HG03097 (cell line): ENCODE results near the gene MFSD6.
"Not testable (repeated sequence)": the region's sequence is repeated elsewhere in the genome, so short reads cannot be mapped to it uniquely, and the experiment has no call there.

Experiments
- ATAC-seq: cut with Tn5 transposase; IDR thresholded peaks from one replicate; pipeline ENCODE4 v1.9.1; 2021; ENCODE audit not compliant: unreplicated experiment, low FRiP score

MFSD6 gene

GRCh38 chr2:190490502-190490901 is 82.3 kb downstream of the MFSD6 start:
- ATAC-seq: no peak

- no peak for ATAC-seq
Measured at GRCh38 chr2:190493095-190493494, 84.9 kb downstream of the MFSD6 start.

GRCh38 chr2:190494600-190495227 is 86.6 kb downstream of the MFSD6 start:
- not testable (repeated sequence) for ATAC-seq

GRCh38 chr2:190497428-190497827 is 89.3 kb downstream of the MFSD6 start:
- ATAC-seq: no peak

- ATAC-seq: no peak
Measured at GRCh38 chr2:190499273-190499672, 91.1 kb downstream of the MFSD6 start.

DNA sequence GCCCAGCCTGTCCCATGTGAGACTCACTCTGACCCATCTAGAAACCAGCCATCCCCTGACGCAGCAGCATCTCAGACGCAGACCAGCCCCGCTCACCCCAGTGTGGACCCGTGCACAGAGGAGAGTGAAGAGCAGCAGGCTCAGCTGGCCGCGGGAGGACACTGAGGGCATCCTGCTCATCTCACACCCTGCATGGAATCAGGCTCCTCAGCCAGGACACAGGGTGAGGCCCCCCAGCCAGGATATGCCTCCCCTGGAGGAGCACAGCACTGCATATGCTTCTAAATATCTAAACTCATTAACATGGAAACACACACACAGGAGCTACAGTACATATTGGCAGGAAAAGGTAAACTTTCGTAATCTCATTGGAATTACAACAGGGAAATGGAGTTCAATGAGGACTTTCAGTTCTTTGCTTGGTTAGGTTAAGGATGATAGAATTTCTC is 91.9 kb downstream of the MFSD6 start:
- no peak for ATAC-seq

DNA sequence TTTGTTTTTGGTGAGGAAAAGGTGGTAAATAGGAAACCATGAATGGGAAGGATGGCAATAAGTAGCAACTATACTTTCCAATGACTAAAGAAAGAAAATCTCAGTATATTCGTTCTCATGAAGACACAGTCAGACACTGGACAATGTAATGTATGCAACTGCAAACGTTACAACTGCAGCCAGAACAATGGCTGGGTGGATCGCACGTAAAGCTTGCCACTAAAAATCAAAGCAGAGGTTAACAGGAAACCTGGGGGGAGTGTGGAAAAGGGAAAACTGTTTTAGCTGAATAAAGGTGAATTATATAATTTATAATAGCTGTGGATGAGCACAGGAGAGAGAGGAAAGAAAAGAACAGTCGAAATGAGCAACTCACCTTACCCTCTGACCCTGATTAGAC is 93.1 kb downstream of the MFSD6 start:
- ATAC-seq: no peak

DNA sequence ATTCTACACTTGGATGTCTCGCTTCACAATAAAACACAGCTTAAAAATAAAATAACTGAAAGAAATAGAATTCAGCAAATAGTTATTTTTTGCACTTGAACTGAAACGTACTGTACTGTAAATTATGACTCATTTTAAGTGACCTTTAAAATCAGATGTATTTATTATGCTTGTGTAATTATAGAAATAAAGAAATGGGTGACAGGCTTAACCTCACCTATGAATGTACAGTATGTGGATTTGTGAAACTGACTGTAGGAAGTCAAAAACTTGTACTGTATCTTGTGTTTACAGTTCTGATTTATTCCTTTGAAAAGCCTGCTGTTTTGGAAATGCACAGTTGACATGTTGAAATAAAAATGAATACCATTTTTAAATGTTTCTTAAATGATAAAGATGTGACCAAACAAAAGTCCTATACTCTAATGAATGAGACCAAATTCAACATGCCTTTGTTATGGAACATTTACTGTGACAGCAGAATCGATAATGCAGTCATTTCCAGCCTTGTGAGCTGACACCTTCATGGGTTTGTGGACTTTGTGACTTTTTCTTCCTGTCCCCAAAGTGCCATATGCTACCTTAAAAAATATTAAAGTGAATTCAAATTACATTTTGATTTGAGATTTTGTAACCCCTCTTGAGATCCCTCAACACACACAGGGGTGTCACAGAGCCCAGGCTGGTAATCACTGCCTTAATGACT is 93.7 kb downstream of the MFSD6 start:
- ATAC-seq: no peak

- ATAC-seq: no peak
Measured at GRCh38 chr2:190503088-190503487, 94.9 kb downstream of the MFSD6 start.

DNA sequence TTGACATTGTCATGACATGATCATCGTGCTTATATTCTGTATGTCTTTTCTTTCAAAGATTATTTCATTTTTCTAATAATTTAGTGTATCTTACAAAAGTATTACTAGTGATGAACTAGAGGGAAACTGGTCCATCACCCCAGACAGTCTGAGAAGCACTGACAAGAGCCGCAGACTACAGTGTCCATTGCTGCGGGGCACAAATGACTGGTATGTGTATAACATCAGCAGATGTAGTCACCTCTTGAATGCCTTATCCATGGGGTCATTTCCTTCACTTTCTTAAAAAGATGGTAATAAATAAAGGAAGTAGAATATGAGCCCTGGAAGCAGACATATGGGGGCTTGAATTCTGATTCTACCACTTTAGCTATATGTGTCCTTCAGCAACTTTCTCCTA is 96.8 kb downstream of the MFSD6 start:
- no peak for ATAC-seq

- ATAC-seq: no peak
Measured at GRCh38 chr2:190505696-190506095, 97.5 kb downstream of the MFSD6 start.

DNA sequence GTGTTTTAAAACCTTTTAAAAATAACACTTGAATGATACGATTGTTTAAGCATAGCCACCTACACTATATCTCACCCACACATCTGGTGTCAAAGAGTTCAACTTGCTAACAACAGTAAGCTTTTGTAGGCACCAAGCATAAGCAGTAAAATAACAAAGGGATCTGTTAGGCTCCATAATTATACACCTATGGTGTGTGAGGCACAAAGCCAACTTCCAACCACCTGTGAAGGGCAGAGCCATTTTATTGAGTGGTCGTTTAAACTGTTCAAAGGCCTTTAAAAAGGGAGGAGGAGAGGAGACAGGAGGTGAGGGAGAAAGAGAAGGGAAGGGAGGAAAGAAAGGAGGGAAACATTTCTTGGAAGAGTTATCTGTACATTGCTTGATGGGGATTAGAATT is 98.5 kb downstream of the MFSD6 start:
- no peak for ATAC-seq

GRCh38 chr2:190507135-190507534 is 99.0 kb downstream of the MFSD6 start:
- ATAC-seq: no peak

- ATAC-seq: not testable (repeated sequence)
Measured at GRCh38 chr2:190509895-190510294, 101.7 kb downstream of the MFSD6 start.

GRCh38 chr2:190511104-190511503 is 102.9 kb downstream of the MFSD6 start:
- no peak for ATAC-seq

- no peak for ATAC-seq
Measured at GRCh38 chr2:190512539-190513095, 104.5 kb downstream of the MFSD6 start.

GRCh38 chr2:190513877-190514276 is 105.7 kb downstream of the MFSD6 start:
- no peak for ATAC-seq

DNA sequence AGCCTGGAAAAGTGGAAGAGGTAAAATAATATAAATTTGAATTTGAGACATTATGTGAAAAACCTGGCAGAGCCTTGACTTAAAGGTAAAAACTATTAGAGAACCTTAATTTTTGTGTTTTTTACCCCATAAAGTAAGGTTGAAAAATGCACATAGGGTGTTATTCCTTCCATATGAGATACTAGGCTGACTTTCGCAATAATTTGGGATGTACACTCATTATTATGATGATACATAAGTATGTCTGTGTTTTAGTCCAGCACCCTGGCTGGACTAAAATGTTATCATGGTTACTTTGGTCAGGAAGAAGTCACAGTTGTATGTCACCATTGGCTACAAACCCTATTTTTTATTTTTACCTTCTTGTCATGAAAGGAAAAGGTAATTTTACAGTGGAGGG is 106.5 kb downstream of the MFSD6 start:
- ATAC-seq: no peak

DNA sequence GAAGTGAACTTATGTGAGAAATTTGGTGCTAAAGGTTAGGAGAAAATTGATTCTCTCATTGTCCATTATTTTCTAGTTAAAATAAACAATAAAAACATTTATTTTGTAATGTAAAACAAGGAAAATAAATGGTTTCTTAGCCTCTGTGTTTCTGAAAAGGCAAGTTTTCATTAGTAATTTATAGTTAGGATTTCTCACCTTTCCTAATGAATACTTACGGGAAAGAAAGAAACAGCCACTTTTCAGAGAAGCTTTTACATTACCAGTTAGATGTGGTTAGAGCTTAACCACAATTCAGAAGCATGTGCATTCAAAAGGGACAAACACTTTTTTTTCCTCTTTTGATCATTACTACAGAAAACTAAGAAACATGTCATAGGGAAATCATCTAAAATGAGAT is 107.5 kb downstream of the MFSD6 start:
- no peak for ATAC-seq

GRCh38 chr2:190517468-190517867 is 109.3 kb downstream of the MFSD6 start:
- no peak for ATAC-seq

DNA sequence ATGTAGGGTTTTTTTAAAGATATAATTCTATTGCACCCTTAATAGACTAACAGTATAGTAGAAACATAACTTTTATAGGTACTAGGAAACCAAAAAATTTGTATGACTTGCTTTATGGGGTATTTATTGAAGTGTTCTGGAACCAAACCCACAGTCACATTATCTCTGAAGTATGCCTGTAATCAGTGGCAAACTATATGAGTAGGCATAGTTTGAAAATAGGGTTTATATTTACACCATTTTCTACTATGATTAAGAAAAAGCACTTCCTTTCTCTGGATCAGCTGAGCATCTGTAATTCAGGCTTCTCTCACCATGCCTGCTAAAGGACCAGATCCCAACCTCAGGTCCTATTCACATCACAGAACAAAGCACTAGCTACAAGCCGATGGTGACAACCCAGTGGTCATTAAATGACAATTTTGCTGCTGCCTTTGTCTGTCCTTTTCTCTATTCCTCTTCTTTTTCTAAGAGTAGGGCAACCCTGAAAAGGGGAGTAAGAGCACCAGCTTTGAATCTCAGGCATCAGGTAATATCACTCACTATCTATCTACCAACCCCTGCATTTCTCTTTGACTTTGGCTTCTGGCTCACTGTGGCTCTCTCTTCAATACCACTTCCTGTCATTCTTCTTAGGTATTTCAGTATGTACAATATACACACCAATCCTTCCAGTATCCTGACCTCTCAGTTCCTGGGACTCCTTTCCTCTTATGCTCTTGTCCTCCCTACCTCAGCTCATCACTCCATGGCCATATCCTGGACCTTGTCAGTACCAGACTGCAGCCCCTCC is 112.0 kb downstream of the MFSD6 start:
- ATAC-seq: no peak
